Cardiac muscle cell (in vitro differentiated cells and primary cell): ENCODE results near the gene NFILZ. TPM values are rescaled to one million over a fixed set of nuclear protein-coding genes. Genes with fewer than 3 reads are reported as not detected.

Source experiments
- DNase-seq, 2 donors: peaks; one replicate each; pipeline versions ENCODE4 v3.0.0 to v3.0.0-alpha.2; 2010 to 2017; ENCODE audit warnings: low read depth in 1 of 2, low spot score in 1 of 2
- H3K27ac ChIP-seq: fragments of 200-600 bp; sonication (generic); 2 replicates; pipeline ENCODE4 v1.5.1; 2016
- H3K27me3 ChIP-seq: fragments of 200-600 bp; sonication (generic); 2 replicates; pipeline ENCODE4 v1.6.0; 2016; ENCODE audit warnings: control low read depth
- H3K36me3 ChIP-seq: fragments of 200-600 bp; sonication (generic); 2 replicates; pipeline ENCODE4 v1.5.1; 2016; ENCODE audit warnings: control low read depth
- H3K4me1 ChIP-seq: fragments of 200-600 bp; sonication (generic); 2 replicates; pipeline ENCODE4 v1.8.1; 2017; ENCODE audit warnings: low read depth, mild to moderate bottlenecking, mixed run types
- H3K4me3 ChIP-seq: fragments of 200-600 bp; sonication (generic); 2 replicates; pipeline ENCODE4 v1.5.1; 2016; ENCODE audit warnings: mild to moderate bottlenecking
- H3K9me3 ChIP-seq: fragments of 200-600 bp; sonication (generic); 2 replicates; pipeline ENCODE4 v1.5.1; 2017; ENCODE audit warnings: low read depth, mild to moderate bottlenecking, control low read depth
- CTCF ChIP-seq: IDR thresholded peaks from 2 replicates; pipeline ENCODE4 v1.5.1; 2012; ENCODE audit warnings: low read depth, mild to moderate bottlenecking, low read length
- polyA plus RNA-seq: library from polyadenylated mRNA; unstranded; fragments of >200 nt; fragmentation: Nextera tagmentation; extraction: Ambion mirVana; gene quantifications from 2 replicates; pipeline ENCODE4 v1.2.1, GENCODE V29; 2016
- total RNA-seq: library from RNA; depleted of rRNA; stranded (reverse); fragments of >200 nt; gene quantifications from 2 replicates; pipeline ENCODE4 v1.2.3, GENCODE V29; 2016

NFILZ gene
- total and polyA plus RNA-seq, 2 experiments from 2014 or later, result not detected

- H3K36me3 ChIP-seq, result peaks cover 6% of the 10 kb centered on the region
- no peak for DNase-seq
- H3K4me1 ChIP-seq, result no peaks in the 10 kb centered on the region
- no peak overlapping the region for H3K4me3 ChIP-seq
- no peaks in the 10 kb centered on the region for H3K27me3 ChIP-seq
- no peaks in the 10 kb centered on the region for H3K9me3 ChIP-seq
- no peak overlapping the region for H3K27ac ChIP-seq
- TF ChIP-seq CTCF, result no peak
Measured at GRCh38 chr19:8600064-8600463, 30.4 kb upstream of the NFILZ start.

GRCh38 chr19:8600816-8601215, 29.6 kb upstream of the NFILZ start:
- Histone ChIP-seq H3K27me3 (no peaks in the 10 kb centered on the region), H3K27ac (no peak overlapping the region), H3K36me3 (peaks cover 6% of the 10 kb centered on the region), H3K4me1 (no peaks in the 10 kb centered on the region), H3K4me3 (no peak overlapping the region), H3K9me3 (no peaks in the 10 kb centered on the region)
- no peak for TF ChIP-seq CTCF
- no peak for DNase-seq

GRCh38 chr19:8601796-8602195, 28.6 kb upstream of the NFILZ start:
- H3K27me3 ChIP-seq, result no peaks in the 10 kb centered on the region
- no peak for TF ChIP-seq CTCF
- H3K4me3 ChIP-seq, result no peak overlapping the region
- no peaks in the 10 kb centered on the region for H3K9me3 ChIP-seq
- H3K27ac ChIP-seq, result no peak overlapping the region
- peaks cover 6% of the 10 kb centered on the region for H3K36me3 ChIP-seq
- no peaks in the 10 kb centered on the region for H3K4me1 ChIP-seq
- no peak for DNase-seq

GRCh38 chr19:8605514-8605913, 24.9 kb upstream of the NFILZ start:
- no peaks in the 10 kb centered on the region for H3K27me3 ChIP-seq

GRCh38 chr19:8607386-8607785, 23.0 kb upstream of the NFILZ start:
- Histone ChIP-seq H3K27me3 (no peaks in the 10 kb centered on the region), H3K9me3 (no peaks in the 10 kb centered on the region), H3K36me3 (peaks cover 6% of the 10 kb centered on the region), H3K27ac (no peak overlapping the region), H3K4me3 (no peak overlapping the region), H3K4me1 (no peaks in the 10 kb centered on the region)
- TF ChIP-seq CTCF, result no peak
- DNase-seq, result peak in 1 of 2 donors; percentile 81

More at GRCh38 chr19:8605514-8605913, 24.9 kb upstream of the NFILZ start:
- Histone ChIP-seq H3K4me1 (no peaks in the 10 kb centered on the region), H3K27ac (no peak overlapping the region), H3K4me3 (no peak overlapping the region), H3K36me3 (peaks cover 6% of the 10 kb centered on the region), H3K9me3 (no peaks in the 10 kb centered on the region)
- DNase-seq, result no peak
- no peak for TF ChIP-seq CTCF

- no peaks in the 10 kb centered on the region for H3K4me1 ChIP-seq
- H3K9me3 ChIP-seq, result no peaks in the 10 kb centered on the region
- no peaks in the 10 kb centered on the region for H3K27me3 ChIP-seq
- peak overlapping the region; percentile 49 for H3K4me3 ChIP-seq
- no peak for DNase-seq
- peaks cover 3% of the 10 kb centered on the region for H3K36me3 ChIP-seq
- no peak for TF ChIP-seq CTCF
- peak overlapping the region; percentile 52 for H3K27ac ChIP-seq
Measured at GRCh38 chr19:8608941-8609278, 21.5 kb upstream of the NFILZ start.
